Skin of body (tissue), 2 donors: ENCODE measurements around the gene TP53AIP1. TPM values are rescaled to one million over a fixed set of nuclear protein-coding genes. Genes with fewer than 3 reads are reported as not detected.

Experiments
- DNase-seq: peaks from one replicate; lab custom pipeline; 2025; lab: John Stamatoyannopoulos, UW
- total RNA-seq: library from RNA; depleted of rRNA; stranded (reverse); fragments of >200 nt; gene quantifications from one replicate; pipeline ENCODE4 v1.2.3, GENCODE V29; 2014

The TP53AIP1 gene
- total RNA-seq, 1 donor from 2014 or later = 7.6 TPM

DNA sequence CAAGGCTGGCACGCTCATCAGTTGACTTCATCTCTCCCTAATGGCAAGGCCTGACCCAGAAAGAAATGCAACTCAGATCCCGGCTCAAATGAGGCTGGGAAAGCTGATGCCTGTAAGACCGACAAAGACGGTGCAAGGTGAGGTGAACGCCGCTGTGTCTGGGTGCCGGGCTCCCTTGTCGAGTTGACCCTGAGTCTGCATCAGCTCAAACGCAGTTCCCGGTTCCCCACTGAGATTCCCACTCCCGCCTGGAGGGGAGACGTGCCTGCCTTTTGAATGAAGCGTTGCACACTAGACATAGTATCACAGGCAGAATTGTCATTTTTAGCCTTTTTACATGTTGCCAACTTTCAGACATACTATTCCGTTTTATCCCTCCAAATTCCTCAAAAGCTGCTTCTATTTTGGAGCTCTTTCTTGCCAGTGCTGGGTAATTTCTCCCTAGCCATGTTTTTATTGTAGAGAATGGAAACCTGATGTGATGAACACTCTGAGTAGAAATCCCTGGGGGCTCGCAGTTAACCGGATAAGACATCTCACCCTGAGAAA is 831 bp upstream of the TP53AIP1 start:
- no peak for DNase-seq

DNA sequence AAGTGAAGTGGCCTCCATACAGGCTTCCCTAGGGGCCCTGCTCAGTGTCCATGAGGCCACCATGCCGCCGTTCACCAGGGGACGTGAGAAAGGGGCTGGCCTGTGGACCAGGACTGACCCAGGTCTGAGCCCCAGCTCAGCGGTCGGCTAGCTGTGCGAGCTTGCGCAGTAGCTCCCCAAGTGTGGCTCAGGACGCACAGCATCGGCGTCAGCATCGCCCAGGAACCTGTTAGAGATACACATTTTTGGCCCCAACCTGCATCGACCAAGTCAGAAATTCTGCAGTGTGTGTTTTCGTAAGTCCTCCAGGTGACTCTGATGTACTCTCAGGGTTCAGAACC is 429 bp downstream of the TP53AIP1 start:
- no peak for DNase-seq

DNA sequence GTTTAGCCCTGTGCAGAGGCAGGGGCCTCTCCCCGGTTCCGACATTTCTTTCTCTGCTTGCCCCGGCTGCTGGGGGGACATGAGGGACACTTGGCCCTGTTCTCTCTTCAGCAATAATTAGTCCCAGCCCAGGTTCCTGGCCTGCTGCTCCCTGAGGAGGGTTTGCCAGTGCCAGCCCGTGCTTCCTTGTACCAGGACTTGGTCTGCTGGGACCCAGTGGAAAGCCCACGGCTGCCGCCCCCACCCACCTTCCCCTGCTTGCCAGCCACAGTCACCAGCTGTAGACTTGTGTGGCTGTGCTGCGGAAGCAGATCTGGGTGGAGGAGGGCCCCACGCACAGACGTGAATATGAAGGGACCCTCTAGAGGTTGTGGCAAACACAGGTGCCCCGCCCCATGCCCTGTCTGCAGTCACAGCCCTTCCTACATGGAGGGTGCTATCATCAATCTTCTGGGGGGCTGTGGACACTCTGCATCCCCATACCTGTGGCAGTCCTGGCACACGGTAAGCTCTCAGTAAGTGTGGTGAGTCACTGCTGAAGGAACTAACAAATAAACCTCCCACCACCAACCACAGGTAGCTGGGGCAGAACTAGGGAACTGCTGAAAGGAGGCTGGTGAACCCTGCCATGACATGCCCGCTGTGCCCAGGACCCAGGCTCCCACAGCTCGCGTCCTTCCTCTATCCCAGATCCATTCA is 949 bp downstream of the TP53AIP1 start:
- DNase-seq = no peak

DNA sequence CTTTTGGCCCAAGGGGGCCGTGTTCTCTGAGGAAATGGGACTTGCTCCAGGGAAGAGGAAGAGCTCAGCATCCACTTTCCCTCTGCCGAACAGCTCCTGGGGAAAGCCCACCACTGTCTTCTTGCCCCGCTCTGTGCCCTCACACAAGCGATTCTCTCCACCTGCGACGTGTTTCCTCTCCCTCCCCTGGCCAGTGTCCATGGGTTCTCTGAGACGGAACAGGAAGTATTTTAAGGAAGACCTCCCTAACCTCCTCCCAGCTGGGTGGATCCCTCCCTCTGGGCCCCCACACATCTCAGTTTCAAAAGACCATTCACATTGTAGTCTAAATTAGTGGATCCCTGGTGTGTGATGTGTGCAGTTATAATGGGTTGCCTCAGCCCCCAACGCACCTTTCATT is 1.6 kb downstream of the TP53AIP1 start:
- no peak for DNase-seq

DNA sequence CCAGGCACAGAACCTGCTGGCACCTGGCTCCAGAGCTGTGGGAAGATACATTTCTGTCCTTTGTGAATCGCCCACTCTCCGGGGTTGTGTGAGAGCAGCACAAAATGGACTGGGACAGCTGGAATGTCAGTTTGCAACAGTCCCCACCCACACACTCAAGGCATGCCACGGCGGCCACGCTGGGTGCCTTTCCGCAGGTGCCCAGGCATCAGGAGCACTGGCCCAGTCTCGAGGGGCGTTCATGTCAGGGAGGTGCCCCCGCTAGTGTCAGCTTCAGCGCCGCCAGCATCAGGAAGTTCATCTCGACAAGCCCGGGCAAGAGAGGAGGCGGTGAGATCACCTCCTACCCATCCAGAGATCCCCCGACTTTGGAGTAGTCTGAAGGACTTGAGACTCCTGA is 2.1 kb downstream of the TP53AIP1 start:
- no peak for DNase-seq

DNA sequence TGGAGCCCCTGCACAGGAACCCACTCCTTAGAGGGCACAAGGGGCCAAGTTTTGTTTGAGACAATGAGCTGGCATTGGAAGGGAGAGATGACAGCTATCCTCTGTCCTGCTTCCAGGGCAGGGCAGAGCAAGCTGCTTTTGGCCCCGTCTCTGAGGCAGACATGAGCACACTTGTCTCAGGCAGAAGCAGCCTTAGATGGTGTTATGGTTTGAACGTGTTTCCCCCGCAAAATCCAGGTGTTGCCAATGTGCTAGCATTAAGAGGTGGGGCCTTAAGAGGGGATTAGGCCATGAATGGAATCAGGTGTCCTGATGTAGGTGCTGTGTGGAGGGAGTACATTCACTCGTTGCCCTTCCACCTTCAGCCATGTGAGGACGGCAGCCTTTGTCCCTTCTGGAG is 2.5 kb downstream of the TP53AIP1 start:
- peak; percentile 7 for DNase-seq

DNA sequence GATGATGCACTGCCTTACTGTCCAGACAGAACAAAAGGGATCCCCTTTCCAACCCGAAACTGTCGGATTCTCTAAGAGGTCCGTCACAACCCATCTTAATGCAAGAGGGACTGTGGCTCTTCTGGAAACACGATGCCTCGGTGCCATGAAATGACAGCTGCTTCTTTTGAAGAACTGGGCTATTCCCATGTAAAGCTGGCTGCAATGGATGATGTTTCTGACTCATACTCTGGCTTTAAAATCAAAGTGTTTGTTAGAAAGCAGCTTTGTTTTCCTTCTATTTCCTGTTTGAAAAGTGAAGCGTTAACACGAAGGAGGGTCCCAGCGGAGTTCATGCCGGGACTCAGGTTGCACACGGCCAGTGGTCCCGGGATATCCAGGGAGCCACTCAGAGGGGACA is 3.1 kb downstream of the TP53AIP1 start:
- no peak for DNase-seq

DNA sequence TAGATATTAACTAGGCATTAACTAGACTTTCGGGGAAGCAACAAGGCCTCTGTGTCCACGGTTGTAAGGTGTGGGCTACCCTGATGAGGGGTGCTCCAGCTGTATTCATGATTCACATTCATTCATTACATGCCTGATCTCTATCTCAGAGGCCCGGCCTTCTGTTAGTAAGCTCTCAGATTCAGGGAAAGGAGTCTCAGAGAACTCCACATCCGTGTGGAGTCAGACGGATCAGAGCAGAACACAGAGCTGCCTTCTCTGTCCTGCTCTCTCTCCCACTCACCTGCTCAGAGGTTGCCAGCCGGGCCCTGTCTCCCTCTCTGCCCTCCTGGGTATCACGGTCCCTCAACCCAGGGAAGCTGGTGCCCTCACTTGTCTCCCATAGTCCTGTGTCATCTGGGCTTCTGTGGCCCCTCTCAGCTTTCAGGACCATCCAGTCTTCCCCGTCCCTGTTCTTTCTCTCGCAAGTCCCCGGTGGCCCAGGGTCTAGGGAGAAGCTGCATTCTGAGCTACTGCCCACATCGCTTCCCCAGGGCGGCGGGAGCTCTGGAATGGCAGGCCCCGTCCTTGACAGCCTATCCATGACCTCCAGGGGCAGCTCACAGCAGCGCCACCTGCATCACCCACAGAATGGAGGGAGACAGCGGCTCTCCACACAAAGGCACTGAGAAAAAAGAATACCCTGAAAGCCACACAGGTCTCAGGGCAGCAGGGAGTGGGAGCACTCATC is 4.3 kb downstream of the TP53AIP1 start:
- DNase-seq = no peak

DNA sequence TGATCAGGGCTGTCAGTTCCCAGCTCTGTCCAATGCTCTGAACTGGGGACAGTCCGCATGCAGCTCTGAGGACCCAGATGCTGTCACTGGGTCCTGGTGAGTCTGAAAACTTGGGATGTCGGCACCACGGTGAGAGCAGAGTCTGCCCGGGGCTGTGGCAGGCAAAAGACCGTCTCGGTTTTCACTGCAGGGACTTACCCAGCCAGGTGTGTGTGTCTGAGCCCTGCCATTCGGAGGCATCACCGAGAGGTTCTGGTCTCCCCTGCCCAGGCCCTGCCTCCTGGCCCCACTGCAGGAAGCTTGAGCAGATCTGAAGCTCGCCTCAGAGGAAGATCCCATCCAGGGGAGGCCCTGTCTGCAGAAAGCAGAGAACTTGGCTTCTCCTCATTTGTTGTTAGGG is 5.2 kb downstream of the TP53AIP1 start:
- no peak for DNase-seq

DNA sequence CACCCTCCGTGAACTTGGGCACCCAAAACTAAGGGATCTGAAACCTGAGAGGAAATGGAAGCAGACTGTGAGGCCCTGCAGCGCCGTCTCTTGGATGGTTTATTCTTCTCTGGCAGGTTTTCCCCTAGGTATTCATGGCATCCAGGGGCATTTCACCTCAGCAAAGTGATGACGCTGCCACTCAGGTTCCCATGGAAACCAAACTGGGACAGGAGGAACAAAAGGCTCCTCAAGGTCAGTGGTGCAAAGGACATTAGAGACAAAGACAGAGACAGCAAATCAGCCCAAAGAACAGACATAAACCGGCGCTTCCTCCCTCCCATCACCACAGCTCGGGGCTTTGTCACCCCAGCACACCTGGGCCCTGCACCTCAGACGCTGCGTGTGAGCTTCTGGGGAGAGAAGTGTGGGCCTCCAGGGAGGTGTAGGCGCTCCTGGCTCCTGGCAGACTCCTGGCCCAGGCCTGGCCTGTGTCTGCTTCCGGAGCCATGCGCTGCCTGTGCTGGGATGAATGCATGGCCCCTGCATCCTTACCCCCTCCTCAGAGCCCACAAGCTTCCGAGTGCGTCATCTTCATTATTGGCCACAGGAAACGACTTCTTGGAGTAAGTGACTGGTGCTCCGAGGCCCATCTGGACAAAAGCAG is 5.9 kb downstream of the TP53AIP1 start:
- no peak for DNase-seq

DNA sequence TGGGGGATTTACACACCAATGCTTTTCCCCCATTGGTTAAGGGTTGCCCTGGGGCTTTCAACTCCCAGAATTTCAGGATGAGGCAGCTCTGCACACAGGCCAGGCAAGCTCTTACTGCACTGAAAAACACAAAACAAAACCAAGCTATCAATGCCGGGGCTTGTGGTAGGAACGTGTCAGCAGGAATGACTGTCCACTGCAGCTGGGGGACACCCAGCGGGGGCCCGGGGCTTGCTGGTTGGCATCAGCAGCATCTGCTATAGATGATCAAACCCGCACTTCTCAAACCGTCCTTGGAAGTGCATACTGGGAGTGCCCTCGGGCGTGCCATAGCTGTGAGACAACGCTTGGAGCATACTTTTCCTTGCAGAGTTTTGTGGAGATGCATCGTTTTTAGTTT is 7.7 kb downstream of the TP53AIP1 start:
- no peak for DNase-seq

DNA sequence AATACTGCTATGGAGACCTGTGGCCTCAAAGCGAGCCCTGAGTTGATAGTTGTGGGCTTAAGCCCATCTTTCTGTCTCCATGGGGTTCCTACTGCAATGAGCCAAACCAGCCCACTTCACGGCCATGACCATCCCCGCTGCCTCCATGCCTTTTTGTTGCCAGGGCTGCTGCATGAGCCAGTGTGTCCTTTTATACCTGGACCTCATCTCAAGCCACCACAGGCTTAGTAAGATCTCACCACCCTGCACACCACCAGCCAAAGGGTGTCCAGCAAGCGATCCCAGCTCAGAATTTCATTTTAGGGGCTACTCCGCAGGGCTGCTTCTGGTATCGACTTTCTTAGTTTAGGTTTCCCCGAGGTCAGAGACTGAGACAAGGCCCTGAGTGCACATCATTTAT is 8.3 kb downstream of the TP53AIP1 start:
- no peak for DNase-seq

DNA sequence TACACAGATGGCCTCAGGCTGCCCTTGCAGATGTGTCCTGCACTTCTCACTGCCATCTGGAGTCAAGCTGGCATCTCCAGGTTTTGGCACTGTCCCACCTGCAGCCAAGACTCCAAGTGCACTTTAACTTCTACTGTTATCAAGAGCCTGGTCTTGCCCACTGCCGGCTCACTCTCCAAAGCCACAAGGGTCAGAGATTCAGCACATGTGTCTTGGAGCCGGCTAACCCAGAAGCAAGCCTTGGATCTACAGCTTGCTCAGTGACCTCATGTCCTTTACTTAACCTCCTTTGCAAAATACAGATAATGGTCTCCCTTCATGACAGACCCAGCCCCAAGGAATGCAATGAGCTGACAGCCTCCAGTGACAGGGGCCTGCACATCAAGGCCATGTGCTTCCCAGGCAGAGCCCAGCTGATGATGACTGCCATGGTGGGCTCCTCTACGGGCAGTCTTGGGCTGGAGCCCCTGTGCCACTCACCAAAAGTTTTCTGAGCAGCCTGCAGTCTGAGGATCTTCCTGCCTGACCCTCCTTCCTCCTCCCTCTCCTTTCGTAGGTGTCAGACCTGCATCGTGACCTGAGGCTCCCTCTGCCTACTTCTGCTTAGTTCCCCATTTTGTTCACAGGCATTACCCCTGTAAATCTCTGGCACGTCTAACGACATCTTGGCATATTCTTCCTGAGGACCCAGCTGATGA is 9.0 kb downstream of the TP53AIP1 start:
- no peak for DNase-seq

DNA sequence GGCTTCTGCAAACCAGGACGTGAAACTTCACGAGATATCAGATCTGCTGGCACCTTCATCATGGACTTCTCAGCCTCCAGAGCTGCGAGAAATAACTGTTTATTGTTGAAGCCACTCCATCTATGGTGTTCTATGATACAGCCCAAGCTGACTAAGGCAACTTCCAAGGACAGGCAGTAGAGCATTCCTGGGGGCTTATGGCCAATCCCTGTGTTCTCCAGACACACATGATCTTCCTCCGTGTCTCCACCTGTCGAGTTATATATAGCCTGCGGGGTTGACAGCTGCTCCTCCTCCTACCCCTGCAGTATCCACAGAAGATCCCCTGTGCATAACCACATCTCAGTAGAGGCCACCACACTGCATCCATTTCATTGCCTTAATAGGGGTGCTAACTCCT is 11.0 kb downstream of the TP53AIP1 start:
- no peak for DNase-seq

DNA sequence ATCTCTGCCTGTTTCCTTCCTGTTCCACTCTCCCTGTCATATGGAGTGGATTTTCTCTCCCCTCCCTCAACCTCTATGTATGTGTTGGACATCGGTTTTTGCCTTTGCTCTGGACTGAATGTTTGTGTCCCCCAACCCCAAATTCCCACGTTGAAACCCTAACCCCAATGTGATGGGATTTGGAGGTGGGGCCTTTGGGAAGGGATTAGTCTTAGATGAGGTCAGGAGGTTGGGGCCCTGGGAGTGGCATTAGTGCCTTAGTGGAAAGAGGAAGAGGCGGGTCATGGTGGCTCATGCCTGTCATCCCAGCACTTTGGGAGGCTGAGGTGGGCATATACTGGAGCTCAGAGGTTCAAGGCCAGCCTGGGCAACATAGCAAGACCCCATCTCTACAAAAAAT is 11.6 kb downstream of the TP53AIP1 start:
- DNase-seq = no peak

DNA sequence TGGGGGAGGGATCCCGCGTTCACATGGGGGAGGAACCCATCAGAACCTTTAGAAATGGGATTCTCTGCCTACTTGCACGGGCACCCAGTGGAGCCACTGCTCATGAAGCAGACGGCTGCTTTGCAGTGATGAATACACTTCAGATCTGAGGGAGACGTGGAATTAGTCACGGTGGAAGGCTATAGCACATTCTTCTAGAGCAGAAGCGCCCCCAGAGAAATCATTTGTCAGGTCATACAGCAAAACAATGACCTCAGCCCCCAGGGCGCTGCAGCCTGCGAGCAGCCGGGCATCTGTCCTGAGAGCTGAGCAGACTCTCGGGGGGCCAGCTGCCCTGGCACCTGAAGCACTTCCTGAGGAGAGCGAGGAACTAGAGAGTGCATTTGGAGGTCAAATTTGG is 12.7 kb downstream of the TP53AIP1 start:
- DNase-seq = no peak

DNA sequence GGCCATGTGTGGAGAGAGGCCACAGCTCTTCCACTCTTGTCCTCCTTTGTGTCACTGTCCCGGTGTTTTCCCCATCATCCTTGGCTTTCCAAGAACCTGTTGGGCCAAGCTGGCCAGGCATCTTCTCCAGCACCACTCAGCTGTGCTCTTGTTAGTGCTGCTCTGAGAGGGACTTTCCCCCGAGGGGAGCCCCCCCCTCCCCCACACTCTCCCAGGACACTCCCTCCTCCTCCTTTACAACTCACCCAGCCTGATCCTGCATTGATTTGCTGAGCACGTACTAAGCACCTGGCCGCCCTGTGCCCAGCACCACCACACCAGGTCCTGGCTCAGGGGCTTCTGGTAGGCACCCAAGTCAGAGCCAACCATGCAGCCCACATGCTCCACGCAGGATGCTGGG is 13.2 kb downstream of the TP53AIP1 start:
- DNase-seq = no peak

DNA sequence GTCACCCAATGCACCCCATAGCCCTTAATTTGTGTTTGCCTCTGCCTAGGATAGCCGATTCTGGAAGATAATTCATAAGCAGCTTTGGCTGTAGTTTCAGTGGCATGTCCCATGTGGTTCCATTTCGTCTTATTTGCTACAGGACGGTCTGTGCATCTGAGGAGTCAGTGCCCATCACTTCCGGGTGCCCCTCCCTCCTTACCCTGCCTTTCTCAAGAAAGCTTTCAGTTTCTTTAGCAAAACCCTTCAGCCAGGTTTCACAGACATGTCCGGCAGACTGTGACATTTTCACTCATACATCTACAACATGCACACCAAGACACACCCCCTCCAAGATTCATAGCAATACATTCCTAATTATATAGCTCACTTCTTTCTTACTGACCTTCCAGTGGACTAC is 14.3 kb downstream of the TP53AIP1 start:
- no peak for DNase-seq

DNA sequence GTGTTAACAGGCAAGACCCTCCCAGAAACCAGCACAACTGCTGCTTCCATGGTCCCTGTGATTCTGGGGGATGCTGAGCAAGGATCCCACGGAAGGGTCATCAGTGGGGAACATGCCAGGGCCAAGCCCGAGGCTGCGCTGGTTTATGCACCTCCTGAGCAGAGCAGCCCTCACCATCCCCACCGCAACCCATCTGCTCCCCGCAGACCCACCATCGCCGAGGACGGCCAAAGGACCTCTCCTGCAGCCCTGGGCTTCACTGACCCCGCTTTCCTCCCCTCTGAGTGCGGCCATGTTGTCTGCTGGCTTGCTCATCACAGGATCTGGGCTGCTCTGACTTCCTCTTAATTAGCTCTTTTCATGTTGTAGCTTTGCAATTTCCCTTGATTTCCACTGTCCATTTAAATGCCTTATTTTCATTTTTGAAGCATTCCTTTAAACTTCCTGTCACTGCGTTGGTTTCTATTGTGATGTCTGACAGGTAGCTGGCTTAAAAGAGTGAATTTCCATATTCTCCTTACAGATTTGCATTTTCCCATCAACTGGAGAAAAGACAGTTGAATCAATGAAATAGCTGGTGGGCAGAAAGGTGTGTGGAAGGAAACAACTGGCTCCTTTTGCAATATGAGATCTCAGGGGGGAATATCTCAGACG is 14.9 kb downstream of the TP53AIP1 start:
- DNase-seq = no peak

DNA sequence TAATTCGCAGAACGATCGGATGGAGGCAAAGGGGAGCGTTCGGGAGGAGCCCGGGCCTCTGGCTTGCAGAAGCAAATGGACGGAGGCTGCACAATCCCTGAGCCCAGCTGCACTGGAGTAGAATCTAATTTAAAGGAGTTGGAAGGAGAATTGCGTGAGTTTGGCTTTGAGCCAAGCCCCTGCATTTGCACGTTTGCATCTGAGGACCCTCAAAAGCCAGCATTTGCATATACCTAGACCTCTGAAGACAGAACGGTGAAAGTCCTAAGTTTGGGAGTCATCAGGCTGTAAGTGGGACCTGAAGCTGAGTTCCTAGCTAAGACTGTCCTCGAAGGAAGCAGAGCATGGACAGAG is 15.6 kb downstream of the TP53AIP1 start:
- DNase-seq = no peak

DNA sequence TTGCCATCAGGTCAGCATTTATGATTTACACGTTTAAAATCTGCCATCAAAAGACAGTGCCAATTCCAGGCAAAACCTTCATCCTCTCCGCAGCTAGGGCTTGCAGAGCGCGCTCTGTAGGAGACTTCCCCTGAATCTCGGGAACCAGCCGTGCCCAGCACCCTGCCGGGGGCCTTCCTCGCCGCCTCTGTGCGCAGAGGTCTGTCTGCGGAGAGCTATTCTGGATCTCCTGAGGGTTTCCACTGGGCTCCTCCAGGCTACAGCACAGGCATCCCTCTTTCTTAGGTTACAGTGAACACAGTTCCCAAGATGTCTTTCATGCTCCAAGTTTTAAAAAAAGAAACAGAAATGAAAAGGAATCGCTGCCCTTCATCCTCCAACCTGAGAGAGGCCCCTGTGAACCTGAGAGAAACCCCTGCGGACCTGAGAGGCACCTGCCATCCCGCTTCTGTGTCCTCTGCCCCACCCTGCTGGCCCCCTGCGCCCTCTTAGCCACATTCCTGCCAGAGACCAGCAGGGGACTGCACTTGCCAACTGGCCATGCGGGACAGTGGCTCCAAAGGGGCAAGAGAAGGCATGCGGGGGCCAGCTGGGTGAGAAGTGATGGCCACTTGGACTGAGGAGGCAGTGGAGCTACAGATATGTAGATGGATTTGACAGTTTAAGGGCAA is 16.1 kb downstream of the TP53AIP1 start:
- no peak for DNase-seq
